Measurements from ENCODE around the gene N4BP2.

DNA sequence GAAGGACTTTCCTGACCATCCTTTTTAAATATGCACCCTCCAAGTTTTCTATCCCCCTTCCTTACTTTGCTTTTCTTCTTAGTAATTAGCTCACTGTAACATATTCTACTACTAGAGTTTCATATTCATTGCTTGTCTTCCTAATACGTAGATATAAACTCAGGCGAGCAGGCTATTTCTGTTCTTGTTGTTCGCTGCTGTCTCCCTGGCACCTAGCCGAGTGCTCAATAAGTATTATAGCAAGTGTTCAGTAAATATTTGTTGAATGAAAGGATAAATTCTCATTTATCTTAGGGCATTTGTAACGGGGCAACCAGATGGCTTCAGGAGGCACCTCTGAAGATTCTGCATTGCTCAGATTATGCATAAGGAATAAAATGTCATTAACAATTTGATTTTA is 133.4 kb downstream of the N4BP2 start:
- TF ChIP-seq, protein P1, sequence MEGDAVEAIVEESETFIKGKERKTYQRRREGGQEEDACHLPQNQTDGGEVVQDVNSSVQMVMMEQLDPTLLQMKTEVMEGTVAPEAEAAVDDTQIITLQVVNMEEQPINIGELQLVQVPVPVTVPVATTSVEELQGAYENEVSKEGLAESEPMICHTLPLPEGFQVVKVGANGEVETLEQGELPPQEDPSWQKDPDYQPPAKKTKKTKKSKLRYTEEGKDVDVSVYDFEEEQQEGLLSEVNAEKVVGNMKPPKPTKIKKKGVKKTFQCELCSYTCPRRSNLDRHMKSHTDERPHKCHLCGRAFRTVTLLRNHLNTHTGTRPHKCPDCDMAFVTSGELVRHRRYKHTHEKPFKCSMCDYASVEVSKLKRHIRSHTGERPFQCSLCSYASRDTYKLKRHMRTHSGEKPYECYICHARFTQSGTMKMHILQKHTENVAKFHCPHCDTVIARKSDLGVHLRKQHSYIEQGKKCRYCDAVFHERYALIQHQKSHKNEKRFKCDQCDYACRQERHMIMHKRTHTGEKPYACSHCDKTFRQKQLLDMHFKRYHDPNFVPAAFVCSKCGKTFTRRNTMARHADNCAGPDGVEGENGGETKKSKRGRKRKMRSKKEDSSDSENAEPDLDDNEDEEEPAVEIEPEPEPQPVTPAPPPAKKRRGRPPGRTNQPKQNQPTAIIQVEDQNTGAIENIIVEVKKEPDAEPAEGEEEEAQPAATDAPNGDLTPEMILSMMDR (conservative IDR thresholded peaks at IDR 0.05; ENCODE audit: low read depth, low read length) = no peak
- TF ChIP-seq EZH2phosphoT487 (IDR thresholded peaks at IDR 0.05; ENCODE audit: borderline replicate concordance, low read length) = no peak

Measured in PC-3 (cell line).